GM23338 (cell line): ENCODE data around the gene MMP17. TPM values are rescaled to one million over a fixed set of nuclear protein-coding genes. Genes with fewer than 3 reads are reported as not detected.

ENCODE experiments used
- ATAC-seq: fragments of 200-7000 bp; cut with Tn5 transposase; 3 replicates; pipeline ENCODE4 v1.9.1; 2020
- DNase-seq: peaks from one replicate; pipeline ENCODE4 v3.0.0-alpha.2; 2015; ENCODE audit warnings: low spot score
- H2AFZ ChIP-seq: fragments of 200-600 bp; sonication (generic); 2 replicates; pipeline ENCODE4 v1.8.0; 2016; ENCODE audit warnings: antibody characterized with exemption, mild to moderate bottlenecking, moderate library complexity
- H3F3A ChIP-seq: fragments of 200-600 bp; sonication (generic); replicated peaks from 2 replicates; pipeline ENCODE4 v1.8.0; 2017; ENCODE audit warnings: antibody characterized with exemption, mixed run types, low read depth
- H3K27ac ChIP-seq: fragments of 200-600 bp; sonication (generic); 2 replicates; pipeline ENCODE4 v1.6.1; 2016; ENCODE audit warnings: low read depth
- H3K27me3 ChIP-seq: fragments of 200-600 bp; sonication (generic); 2 replicates; pipeline ENCODE4 v1.8.0; 2016; ENCODE audit warnings: mild to moderate bottlenecking, mixed run types, moderate library complexity; ENCODE audit not compliant: insufficient read depth
- H3K36me3 ChIP-seq: fragments of 200-600 bp; sonication (generic); 2 replicates; pipeline ENCODE4 v1.8.0; 2016; ENCODE audit warnings: mild to moderate bottlenecking; ENCODE audit not compliant: insufficient read depth
- H3K4me1 ChIP-seq: fragments of 200-600 bp; sonication (generic); 2 replicates; pipeline ENCODE4 v1.8.0; 2016; ENCODE audit warnings: mild to moderate bottlenecking, moderate library complexity; ENCODE audit not compliant: insufficient read depth
- H3K4me2 ChIP-seq: fragments of 200-600 bp; sonication (generic); 2 replicates; pipeline ENCODE4 v1.7.1; 2017; ENCODE audit warnings: mixed run types
- H3K4me3 ChIP-seq: fragments of 200-600 bp; sonication (generic); 2 replicates; pipeline ENCODE4 v1.6.1; 2016; ENCODE audit warnings: mixed run types
- H3K79me2 ChIP-seq: fragments of 200-600 bp; sonication (generic); replicated peaks from 2 replicates; pipeline ENCODE4 v1.8.0; 2017; ENCODE audit warnings: mild to moderate bottlenecking; ENCODE audit not compliant: insufficient read depth
- H3K9me2 ChIP-seq: fragments of 200-600 bp; sonication (generic); 2 replicates; pipeline ENCODE4 v1.8.0; 2017; ENCODE audit not compliant: insufficient read depth
- H4K20me1 ChIP-seq: fragments of 200-600 bp; sonication (generic); replicated peaks from 2 replicates; pipeline ENCODE4 v1.8.0; 2017; ENCODE audit warnings: mild to moderate bottlenecking; ENCODE audit not compliant: insufficient read depth
- H3K27ac Mint-ChIP-seq: 2 replicates; pipeline ENCODE4 v1.8.0; 2020; ENCODE audit warnings: inconsistent platforms, mild to moderate bottlenecking, moderate library complexity, mixed read lengths
- H3K27me3 Mint-ChIP-seq: 3 replicates; pipeline ENCODE4 v1.8.0; 2022; ENCODE audit warnings: low read depth, mild to moderate bottlenecking, moderate library complexity, mixed read lengths, inconsistent platforms; ENCODE audit not compliant: insufficient read depth, poor library complexity
- H3K36me3 Mint-ChIP-seq: 3 replicates; pipeline ENCODE4 v1.8.0; 2021; ENCODE audit warnings: low read depth, mild to moderate bottlenecking, inconsistent platforms, moderate library complexity, mixed read lengths
- H3K4me1 Mint-ChIP-seq: 3 replicates; pipeline ENCODE4 v1.8.0; 2020; ENCODE audit warnings: mild to moderate bottlenecking, inconsistent platforms, mixed read lengths
- H3K4me3 Mint-ChIP-seq: 3 replicates; pipeline ENCODE4 v1.8.0; 2021; ENCODE audit warnings: moderate library complexity, mild to moderate bottlenecking, inconsistent platforms, mixed read lengths
- H3K9me3 Mint-ChIP-seq: 3 replicates; pipeline ENCODE4 v1.8.0; 2020; ENCODE audit warnings: moderate library complexity, mild to moderate bottlenecking, inconsistent platforms, mixed read lengths
- CREB1 ChIP-seq: fragments of 250-450 bp; sonication (Bioruptor Pico); IDR thresholded peaks from 2 replicates; pipeline ENCODE4 v1.5.0; 2020; ENCODE audit warnings: low read depth, mild to moderate bottlenecking, moderate library complexity
- EZH2 ChIP-seq: fragments of 200-600 bp; sonication (generic); IDR thresholded peaks from one replicate; pipeline ENCODE4 v1.8.0; 2017; ENCODE audit warnings: antibody characterized with exemption, mild to moderate bottlenecking, low read depth; ENCODE audit not compliant: unreplicated experiment
- EZH2phosphoT487 ChIP-seq: fragments of 200-600 bp; sonication (generic); IDR thresholded peaks from one replicate; pipeline ENCODE4 v1.8.1; 2018; ENCODE audit warnings: antibody characterized with exemption; ENCODE audit not compliant: unreplicated experiment
- JUNB ChIP-seq: IDR thresholded peaks from one replicate; pipeline ENCODE4 v1.6.1; 2016; ENCODE audit warnings: antibody characterized with exemption; ENCODE audit not compliant: unreplicated experiment
- NANOG ChIP-seq: IDR thresholded peaks from 2 replicates; pipeline ENCODE4 v1.6.1; 2016; ENCODE audit warnings: antibody characterized with exemption, borderline replicate concordance
- POLR2AphosphoS5 ChIP-seq: IDR thresholded peaks from 2 replicates; pipeline ENCODE4 v1.6.1; 2016; ENCODE audit warnings: antibody characterized with exemption, low read depth
- REST ChIP-seq: IDR thresholded peaks from one replicate; pipeline ENCODE4 v1.6.1; 2018; ENCODE audit warnings: antibody characterized with exemption; ENCODE audit not compliant: unreplicated experiment
- STAT1 ChIP-seq: IDR thresholded peaks from one replicate; pipeline ENCODE4 v1.6.1; 2016; ENCODE audit warnings: antibody characterized with exemption; ENCODE audit not compliant: unreplicated experiment
- ZNF114 ChIP-seq: fragments of 250-450 bp; sonication (Bioruptor Pico); IDR thresholded peaks from 2 replicates; pipeline ENCODE4 v1.5.0; 2020; ENCODE audit warnings: mild to moderate bottlenecking, moderate library complexity
- ZNF331 ChIP-seq: fragments of 250-450 bp; sonication (Bioruptor Pico); IDR thresholded peaks from 2 replicates; pipeline ENCODE4 v1.5.0; 2020; ENCODE audit warnings: low read depth, mild to moderate bottlenecking, moderate library complexity
- polyA plus RNA-seq: library from polyadenylated mRNA; unstranded; fragments of >200 nt; fragmentation: Nextera tagmentation; extraction: Ambion mirVana; gene quantifications from 2 replicates; pipeline ENCODE4 v1.2.1, GENCODE V29; 2016
- total RNA-seq: library from RNA; depleted of rRNA; stranded (reverse); fragments of >200 nt; shearing (Covaris generic); gene quantifications from 2 replicates; pipeline ENCODE4 v1.2.3, GENCODE V29; 2014
- TF ChIP-seq, protein P1 (sequence below): fragments of 250-450 bp; sonication (Bioruptor Pico); IDR thresholded peaks from 2 replicates; pipeline ENCODE4 v1.5.0; 2020; ENCODE audit warnings: mild to moderate bottlenecking, moderate library complexity
- TF ChIP-seq, protein P2 (sequence below), 2 experiments: fragments of 200-600 bp in 1 of 2; sonication (generic) in 1 of 2; conservative IDR thresholded peaks; 2 replicates each; pipeline versions ENCODE4 v1.5.1 to v1.6.1; 2016 to 2017; ENCODE audit warnings: antibody characterized with exemption in 2 of 2, low read depth in 2 of 2, mild to moderate bottlenecking in 2 of 2, moderate library complexity in 1 of 2
- TF ChIP-seq, protein P3 (sequence below): IDR thresholded peaks from 2 replicates; pipeline ENCODE4 v1.6.1; 2016; ENCODE audit warnings: antibody characterized with exemption

MMP17 gene
- total and polyA plus RNA-seq, 2 experiments from 2014 or later, result 10.4 to 48.5 TPM

- H3K4me3 Mint-ChIP-seq, result peak overlapping the region; percentile 82
- H3K9me2 ChIP-seq, result no peaks in the 10 kb centered on the region
- H3K9me3 Mint-ChIP-seq, result peaks cover under 1% of the 10 kb centered on the region; the same call in 2 of the 3 replicates
- H3K27me3 Mint-ChIP-seq, result peaks cover 8% of the 10 kb centered on the region
- H3K36me3 Mint-ChIP-seq, result peaks cover 15% of the 10 kb centered on the region
- H3K4me1 Mint-ChIP-seq, result peaks cover 12% of the 10 kb centered on the region; the same call in 2 of the 3 replicates
- ATAC-seq (no peak; the same call in 2 of the 3 replicates), DNase-seq (no peak)
- H2AFZ ChIP-seq, result no peak overlapping the region
- H3K36me3 ChIP-seq, result no peaks in the 10 kb centered on the region; the same call in 1 of the 2 replicates
- TF ChIP-seq CREB1 (CRISPR knock-in tag), result no peak
- TF ChIP-seq POLR2AphosphoS5, result no peak
- TF ChIP-seq NANOG, result no peak
- no peak for TF ChIP-seq EZH2
- TF ChIP-seq JUNB, result no peak
- TF ChIP-seq, protein P1, sequence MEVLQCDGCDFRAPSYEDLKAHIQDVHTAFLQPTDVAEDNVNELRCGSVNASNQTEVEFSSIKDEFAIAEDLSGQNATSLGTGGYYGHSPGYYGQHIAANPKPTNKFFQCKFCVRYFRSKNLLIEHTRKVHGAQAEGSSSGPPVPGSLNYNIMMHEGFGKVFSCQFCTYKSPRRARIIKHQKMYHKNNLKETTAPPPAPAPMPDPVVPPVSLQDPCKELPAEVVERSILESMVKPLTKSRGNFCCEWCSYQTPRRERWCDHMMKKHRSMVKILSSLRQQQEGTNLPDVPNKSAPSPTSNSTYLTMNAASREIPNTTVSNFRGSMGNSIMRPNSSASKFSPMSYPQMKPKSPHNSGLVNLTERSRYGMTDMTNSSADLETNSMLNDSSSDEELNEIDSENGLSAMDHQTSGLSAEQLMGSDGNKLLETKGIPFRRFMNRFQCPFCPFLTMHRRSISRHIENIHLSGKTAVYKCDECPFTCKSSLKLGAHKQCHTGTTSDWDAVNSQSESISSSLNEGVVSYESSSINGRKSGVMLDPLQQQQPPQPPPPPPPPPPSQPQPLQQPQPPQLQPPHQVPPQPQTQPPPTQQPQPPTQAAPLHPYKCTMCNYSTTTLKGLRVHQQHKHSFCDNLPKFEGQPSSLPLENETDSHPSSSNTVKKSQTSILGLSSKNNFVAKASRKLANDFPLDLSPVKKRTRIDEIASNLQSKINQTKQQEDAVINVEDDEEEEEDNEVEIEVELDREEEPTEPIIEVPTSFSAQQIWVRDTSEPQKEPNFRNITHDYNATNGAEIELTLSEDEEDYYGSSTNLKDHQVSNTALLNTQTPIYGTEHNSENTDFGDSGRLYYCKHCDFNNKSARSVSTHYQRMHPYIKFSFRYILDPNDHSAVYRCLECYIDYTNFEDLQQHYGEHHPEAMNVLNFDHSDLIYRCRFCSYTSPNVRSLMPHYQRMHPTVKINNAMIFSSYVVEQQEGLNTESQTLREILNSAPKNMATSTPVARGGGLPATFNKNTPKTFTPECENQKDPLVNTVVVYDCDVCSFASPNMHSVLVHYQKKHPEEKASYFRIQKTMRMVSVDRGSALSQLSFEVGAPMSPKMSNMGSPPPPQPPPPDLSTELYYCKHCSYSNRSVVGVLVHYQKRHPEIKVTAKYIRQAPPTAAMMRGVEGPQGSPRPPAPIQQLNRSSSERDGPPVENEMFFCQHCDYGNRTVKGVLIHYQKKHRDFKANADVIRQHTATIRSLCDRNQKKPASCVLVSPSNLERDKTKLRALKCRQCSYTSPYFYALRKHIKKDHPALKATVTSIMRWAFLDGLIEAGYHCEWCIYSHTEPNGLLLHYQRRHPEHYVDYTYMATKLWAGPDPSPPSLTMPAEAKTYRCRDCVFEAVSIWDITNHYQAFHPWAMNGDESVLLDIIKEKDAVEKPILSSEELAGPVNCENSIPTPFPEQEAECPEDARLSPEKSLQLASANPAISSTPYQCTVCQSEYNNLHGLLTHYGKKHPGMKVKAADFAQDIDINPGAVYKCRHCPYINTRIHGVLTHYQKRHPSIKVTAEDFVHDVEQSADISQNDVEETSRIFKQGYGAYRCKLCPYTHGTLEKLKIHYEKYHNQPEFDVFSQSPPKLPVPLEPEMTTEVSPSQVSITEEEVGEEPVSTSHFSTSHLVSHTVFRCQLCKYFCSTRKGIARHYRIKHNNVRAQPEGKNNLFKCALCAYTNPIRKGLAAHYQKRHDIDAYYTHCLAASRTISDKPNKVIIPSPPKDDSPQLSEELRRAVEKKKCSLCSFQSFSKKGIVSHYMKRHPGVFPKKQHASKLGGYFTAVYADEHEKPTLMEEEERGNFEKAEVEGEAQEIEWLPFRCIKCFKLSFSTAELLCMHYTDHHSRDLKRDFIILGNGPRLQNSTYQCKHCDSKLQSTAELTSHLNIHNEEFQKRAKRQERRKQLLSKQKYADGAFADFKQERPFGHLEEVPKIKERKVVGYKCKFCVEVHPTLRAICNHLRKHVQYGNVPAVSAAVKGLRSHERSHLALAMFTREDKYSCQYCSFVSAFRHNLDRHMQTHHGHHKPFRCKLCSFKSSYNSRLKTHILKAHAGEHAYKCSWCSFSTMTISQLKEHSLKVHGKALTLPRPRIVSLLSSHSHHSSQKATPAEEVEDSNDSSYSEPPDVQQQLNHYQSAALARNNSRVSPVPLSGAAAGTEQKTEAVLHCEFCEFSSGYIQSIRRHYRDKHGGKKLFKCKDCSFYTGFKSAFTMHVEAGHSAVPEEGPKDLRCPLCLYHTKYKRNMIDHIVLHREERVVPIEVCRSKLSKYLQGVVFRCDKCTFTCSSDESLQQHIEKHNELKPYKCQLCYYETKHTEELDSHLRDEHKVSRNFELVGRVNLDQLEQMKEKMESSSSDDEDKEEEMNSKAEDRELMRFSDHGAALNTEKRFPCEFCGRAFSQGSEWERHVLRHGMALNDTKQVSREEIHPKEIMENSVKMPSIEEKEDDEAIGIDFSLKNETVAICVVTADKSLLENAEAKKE (CRISPR knock-in tag), result no peak
- TF ChIP-seq, protein P2, sequence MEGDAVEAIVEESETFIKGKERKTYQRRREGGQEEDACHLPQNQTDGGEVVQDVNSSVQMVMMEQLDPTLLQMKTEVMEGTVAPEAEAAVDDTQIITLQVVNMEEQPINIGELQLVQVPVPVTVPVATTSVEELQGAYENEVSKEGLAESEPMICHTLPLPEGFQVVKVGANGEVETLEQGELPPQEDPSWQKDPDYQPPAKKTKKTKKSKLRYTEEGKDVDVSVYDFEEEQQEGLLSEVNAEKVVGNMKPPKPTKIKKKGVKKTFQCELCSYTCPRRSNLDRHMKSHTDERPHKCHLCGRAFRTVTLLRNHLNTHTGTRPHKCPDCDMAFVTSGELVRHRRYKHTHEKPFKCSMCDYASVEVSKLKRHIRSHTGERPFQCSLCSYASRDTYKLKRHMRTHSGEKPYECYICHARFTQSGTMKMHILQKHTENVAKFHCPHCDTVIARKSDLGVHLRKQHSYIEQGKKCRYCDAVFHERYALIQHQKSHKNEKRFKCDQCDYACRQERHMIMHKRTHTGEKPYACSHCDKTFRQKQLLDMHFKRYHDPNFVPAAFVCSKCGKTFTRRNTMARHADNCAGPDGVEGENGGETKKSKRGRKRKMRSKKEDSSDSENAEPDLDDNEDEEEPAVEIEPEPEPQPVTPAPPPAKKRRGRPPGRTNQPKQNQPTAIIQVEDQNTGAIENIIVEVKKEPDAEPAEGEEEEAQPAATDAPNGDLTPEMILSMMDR (conservative IDR thresholded peaks at IDR 0.05; ENCODE audit: low read depth in 2 of 2), result no peak
- TF ChIP-seq STAT1, result no peak
- TF ChIP-seq ZNF114, result no peak
- TF ChIP-seq, protein P3, sequence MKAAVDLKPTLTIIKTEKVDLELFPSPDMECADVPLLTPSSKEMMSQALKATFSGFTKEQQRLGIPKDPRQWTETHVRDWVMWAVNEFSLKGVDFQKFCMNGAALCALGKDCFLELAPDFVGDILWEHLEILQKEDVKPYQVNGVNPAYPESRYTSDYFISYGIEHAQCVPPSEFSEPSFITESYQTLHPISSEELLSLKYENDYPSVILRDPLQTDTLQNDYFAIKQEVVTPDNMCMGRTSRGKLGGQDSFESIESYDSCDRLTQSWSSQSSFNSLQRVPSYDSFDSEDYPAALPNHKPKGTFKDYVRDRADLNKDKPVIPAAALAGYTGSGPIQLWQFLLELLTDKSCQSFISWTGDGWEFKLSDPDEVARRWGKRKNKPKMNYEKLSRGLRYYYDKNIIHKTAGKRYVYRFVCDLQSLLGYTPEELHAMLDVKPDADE, result no peak
- no peak for TF ChIP-seq EZH2phosphoT487
- no peak for TF ChIP-seq REST
- no peak for TF ChIP-seq ZNF331 (CRISPR knock-in tag)
- peak overlapping the region; percentile 55; the same call in 1 of the 2 replicates for H3K27ac ChIP-seq
- H3K79me2 ChIP-seq, result peaks cover 32% of the 10 kb centered on the region
- H3K27ac Mint-ChIP-seq, result peak overlapping the region; percentile 77
- peak overlapping the region; percentile 97 for H3K4me2 ChIP-seq
- H4K20me1 ChIP-seq, result no peaks in the 10 kb centered on the region
- peak overlapping the region; percentile 76 for H3K4me3 ChIP-seq
- H3K27me3 ChIP-seq, result no peaks in the 10 kb centered on the region
- H3F3A ChIP-seq, result peaks cover 13% of the 10 kb centered on the region
- H3K4me1 ChIP-seq, result peaks cover 10% of the 10 kb centered on the region; the same call in 1 of the 2 replicates
Measured at GRCh38 chr12:131894981-131895639, 66.9 kb downstream of the MMP17 start.
